ENCODE results near the gene GPR31. TPM values are rescaled to one million over a fixed set of nuclear protein-coding genes. Genes with fewer than 3 reads are reported as not detected.

Gene GPR31
- total and polyA plus RNA-seq, 2 experiments from 2014 or later = not detected

GRCh38 chr6:167162591-167162990, 4.8 kb upstream of the GPR31 start:
- H3K9me3 ChIP-seq (ENCODE audit: low read depth) = no peaks in the 10 kb centered on the region
- H3K4me2 ChIP-seq = no peak overlapping the region
- H3K4me1 ChIP-seq (ENCODE audit: insufficient read depth) = no peaks in the 10 kb centered on the region
- DNase-seq (ENCODE audit: low spot score) = no peak
- H3K36me3 ChIP-seq (replicated peaks; ENCODE audit: insufficient read depth, low read depth) = no peaks in the 10 kb centered on the region
- TF ChIP-seq EZH2 (IDR thresholded peaks at IDR 0.05; ENCODE audit: borderline replicate concordance) = no peak
- TF ChIP-seq EZH2phosphoT487 (IDR thresholded peaks at IDR 0.05; ENCODE audit: low read depth, severe bottlenecking, unreplicated experiment) = no peak
- TF ChIP-seq CTCF (IDR thresholded peaks at IDR 0.05; ENCODE audit: poor library complexity) = no peak
- H3K4me3 ChIP-seq = no peak overlapping the region
- 75% methylated on average over 12 of the region's 12 CpGs for WGBS (ENCODE audit: low lambda C conversion rate, missing lambda C conversion rate)
- no peak overlapping the region for H3K27ac ChIP-seq
- H3K27me3 ChIP-seq = no peaks in the 10 kb centered on the region
- H3K9me2 ChIP-seq (replicated peaks; ENCODE audit: insufficient read depth) = no peaks in the 10 kb centered on the region
- H4K20me1 ChIP-seq (ENCODE audit: insufficient read depth, poor library complexity, severe bottlenecking) = no peaks in the 10 kb centered on the region
- H2AFZ ChIP-seq = no peak overlapping the region
- H3K79me2 ChIP-seq = no peaks in the 10 kb centered on the region

GRCh38 chr6:167161851-167162467, 4.2 kb upstream of the GPR31 start:
- no peaks in the 10 kb centered on the region for H3K9me3 ChIP-seq (ENCODE audit: low read depth)
- H3K4me1 ChIP-seq (ENCODE audit: insufficient read depth) = no peaks in the 10 kb centered on the region
- H3K4me2 ChIP-seq = no peak overlapping the region
- no peak for DNase-seq (ENCODE audit: low spot score)
- no peaks in the 10 kb centered on the region for H3K36me3 ChIP-seq (replicated peaks; ENCODE audit: insufficient read depth, low read depth)
- no peak overlapping the region for H2AFZ ChIP-seq
- no peaks in the 10 kb centered on the region for H4K20me1 ChIP-seq (ENCODE audit: insufficient read depth, poor library complexity, severe bottlenecking)
- no peak for TF ChIP-seq EZH2 (IDR thresholded peaks at IDR 0.05; ENCODE audit: borderline replicate concordance)
- no peak for TF ChIP-seq EZH2phosphoT487 (IDR thresholded peaks at IDR 0.05; ENCODE audit: low read depth, severe bottlenecking, unreplicated experiment)
- no peak for TF ChIP-seq CTCF (IDR thresholded peaks at IDR 0.05; ENCODE audit: poor library complexity)
- no peaks in the 10 kb centered on the region for H3K9me2 ChIP-seq (replicated peaks; ENCODE audit: insufficient read depth)
- 94% methylated on average over 5 of the region's 5 CpGs for WGBS (ENCODE audit: low lambda C conversion rate, missing lambda C conversion rate)
- H3K27me3 ChIP-seq = no peaks in the 10 kb centered on the region
- no peaks in the 10 kb centered on the region for H3K79me2 ChIP-seq
- no peak overlapping the region for H3K4me3 ChIP-seq
- no peak overlapping the region for H3K27ac ChIP-seq

- no peaks in the 10 kb centered on the region for H3K4me1 ChIP-seq (ENCODE audit: insufficient read depth)
- H3K9me3 ChIP-seq (ENCODE audit: low read depth) = no peaks in the 10 kb centered on the region
- no peak for DNase-seq (ENCODE audit: low spot score)
- H3K79me2 ChIP-seq = no peaks in the 10 kb centered on the region
- no peaks in the 10 kb centered on the region for H3K9me2 ChIP-seq (replicated peaks; ENCODE audit: insufficient read depth)
- no peaks in the 10 kb centered on the region for H3K36me3 ChIP-seq (replicated peaks; ENCODE audit: insufficient read depth, low read depth)
- no peak overlapping the region for H2AFZ ChIP-seq
- H3K4me2 ChIP-seq = no peak overlapping the region
- H4K20me1 ChIP-seq (ENCODE audit: insufficient read depth, poor library complexity, severe bottlenecking) = no peaks in the 10 kb centered on the region
- H3K27ac ChIP-seq = no peak overlapping the region
- H3K27me3 ChIP-seq = no peaks in the 10 kb centered on the region
- TF ChIP-seq EZH2 (IDR thresholded peaks at IDR 0.05; ENCODE audit: borderline replicate concordance) = no peak
- TF ChIP-seq CTCF (IDR thresholded peaks at IDR 0.05; ENCODE audit: poor library complexity) = no peak
- WGBS (ENCODE audit: low lambda C conversion rate, missing lambda C conversion rate) = 94% methylated on average over 19 of the region's 19 CpGs
- no peak overlapping the region for H3K4me3 ChIP-seq
Measured at GRCh38 chr6:167157414-167157813, 366 bp downstream of the GPR31 start.
